ENCODE measurements around the gene DEPDC7. TPM values are rescaled to one million over a fixed set of nuclear protein-coding genes. Genes with fewer than 3 reads are reported as not detected.
"Not testable (repeated sequence)": the region's sequence is repeated elsewhere in the genome, so short reads cannot be mapped to it uniquely, and the experiment has no call there.

Gene DEPDC7
- total RNA-seq, 2 experiments from 2014 or later = 0.86 to 0.90 TPM

- Mint-ChIP-seq H3K4me1 (ENCODE audit: low read depth) (peaks cover 34% of the 10 kb centered on the region), H3K27ac (no peak overlapping the region), H3K4me3 (no peak overlapping the region), H3K36me3 (peaks cover 28% of the 10 kb centered on the region), H3K27me3 (no peaks in the 10 kb centered on the region), H3K9me3 (no peaks in the 10 kb centered on the region)
- no peak for DNase-seq
- ChIA-PET CTCF (interaction anchor here (1.1 to 2.2 kb wide), 4 partner anchors 16 to 82 kb away, joined by 4 to 11 read pairs (median 8); no protein-coding TSS in a partner anchor), POLR2A (interaction anchor here (1.2 to 2.1 kb wide), 3 partner anchors 19 to 117 kb away, joined by 3 to 10 read pairs (median 4); partner anchors contain the start of gene CSTF3)
- intact Hi-C loops (cut with micrococcal nuclease) = loop anchor here (5.0 to 10.0 kb wide), 3 partner anchors 118 to 1198 kb away; partner anchors contain the start of genes CSTF3 and FBXO3
Measured at GRCh38 chr11:33044285-33044756, 28.6 kb downstream of the DEPDC7 start.

DNA sequence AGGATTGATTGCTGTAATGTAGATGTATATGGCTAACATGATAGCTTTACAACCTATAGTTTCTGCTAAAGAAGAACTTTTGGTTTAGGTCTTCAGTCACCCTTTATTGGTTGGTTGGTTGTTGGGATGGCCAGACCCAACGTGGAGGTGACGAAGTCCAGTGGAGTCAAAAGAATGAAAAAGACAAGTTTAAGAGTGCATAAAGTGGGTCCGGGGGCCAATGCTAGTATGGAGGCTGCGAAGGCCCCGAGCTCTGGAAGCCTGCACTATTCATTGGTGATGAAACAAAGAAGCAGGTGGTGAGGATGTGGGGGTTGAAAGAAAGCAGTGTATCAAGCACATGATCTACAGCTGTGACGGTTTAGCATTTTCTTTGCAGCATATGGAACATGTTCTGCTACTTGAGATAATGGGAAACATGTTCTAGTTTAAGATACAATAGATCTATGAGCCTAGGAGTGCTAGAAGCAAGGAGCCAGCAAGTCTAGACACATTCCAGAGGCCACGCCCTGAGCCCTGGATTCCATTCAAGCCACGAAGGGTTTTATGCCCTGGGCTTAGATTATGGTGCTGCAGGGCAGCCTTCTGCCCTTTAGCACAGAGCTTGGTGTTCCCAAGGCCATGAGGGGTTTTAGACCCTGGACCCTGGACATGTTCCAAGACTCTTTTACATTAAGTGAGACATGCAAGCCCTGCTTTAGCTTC is 30.0 kb downstream of the DEPDC7 start:
- no peak for DNase-seq
- Mint-ChIP-seq H3K27me3 (no peaks in the 10 kb centered on the region), H3K36me3 (peaks cover 28% of the 10 kb centered on the region), H3K4me3 (no peak overlapping the region), H3K4me1 (ENCODE audit: low read depth) (peaks cover 27% of the 10 kb centered on the region), H3K27ac (no peak overlapping the region), H3K9me3 (no peaks in the 10 kb centered on the region)
- ChIA-PET POLR2A (no interaction called here), CTCF (interaction anchor here (3.2 kb wide), 1 partner anchor 20 kb away, joined by 9 read pairs; no protein-coding TSS in a partner anchor)
- intact Hi-C loops (cut with micrococcal nuclease) = loop anchor here (10.0 kb wide), 1 partner anchor 729 kb away; the partner anchor contains the start of gene FBXO3

GRCh38 chr11:33048701-33049100 is 33.0 kb downstream of the DEPDC7 start:
- H3K36me3 Mint-ChIP-seq = peaks cover 28% of the 10 kb centered on the region
- H3K9me3 Mint-ChIP-seq; H3K4me1 Mint-ChIP-seq (ENCODE audit: low read depth); POLR2A ChIA-PET; DNase-seq; H3K27me3 Mint-ChIP-seq; H3K27ac Mint-ChIP-seq; H3K4me3 Mint-ChIP-seq: not testable (repeated sequence)
- CTCF ChIA-PET = interaction anchor here (3.2 kb wide), 1 partner anchor 17 kb away, joined by 9 read pairs; no protein-coding TSS in a partner anchor
- intact Hi-C loops (cut with micrococcal nuclease) = loop anchor here (10.0 kb wide), 1 partner anchor 726 kb away; the partner anchor contains the start of gene FBXO3

GRCh38 chr11:33049565-33050408 is 34.1 kb downstream of the DEPDC7 start:
- H3K4me1 Mint-ChIP-seq (ENCODE audit: low read depth); H3K4me3 Mint-ChIP-seq; POLR2A ChIA-PET; H3K27me3 Mint-ChIP-seq; H3K9me3 Mint-ChIP-seq; H3K27ac Mint-ChIP-seq; DNase-seq: not testable (repeated sequence)
- H3K36me3 Mint-ChIP-seq = peaks cover 29% of the 10 kb centered on the region
- CTCF ChIA-PET = interaction anchor here (3.3 kb wide), 1 partner anchor 15 kb away, joined by 10 read pairs; no protein-coding TSS in a partner anchor
- intact Hi-C loops (cut with micrococcal nuclease) = loop anchor here (10.0 kb wide), 1 partner anchor 725 kb away; the partner anchor contains the start of gene FBXO3

GRCh38 chr11:33052231-33052630 is 36.6 kb downstream of the DEPDC7 start:
- DNase-seq = no peak
- ChIA-PET CTCF (interaction anchor here (3.3 kb wide), 1 partner anchor 13 kb away, joined by 10 read pairs; no protein-coding TSS in a partner anchor), POLR2A (interaction anchor here (1.0 kb wide), 1 partner anchor 11 kb away, joined by 3 read pairs; no protein-coding TSS in a partner anchor)
- no peaks in the 10 kb centered on the region for H3K9me3 Mint-ChIP-seq
- intact Hi-C loops (cut with micrococcal nuclease) = no loop called here
- H3K27me3 Mint-ChIP-seq = no peaks in the 10 kb centered on the region
- no peaks in the 10 kb centered on the region for H3K4me1 Mint-ChIP-seq (ENCODE audit: low read depth)
- H3K27ac Mint-ChIP-seq = no peak overlapping the region
- H3K4me3 Mint-ChIP-seq = no peak overlapping the region
- H3K36me3 Mint-ChIP-seq = peaks cover 17% of the 10 kb centered on the region

GRCh38 chr11:33055375-33055774 is 39.7 kb downstream of the DEPDC7 start:
- Mint-ChIP-seq H3K4me3 (no peak overlapping the region), H3K27me3 (no peaks in the 10 kb centered on the region), H3K4me1 (ENCODE audit: low read depth) (no peaks in the 10 kb centered on the region), H3K27ac (no peak overlapping the region), H3K9me3 (no peaks in the 10 kb centered on the region), H3K36me3 (peaks cover 23% of the 10 kb centered on the region)
- POLR2A ChIA-PET = no interaction called here
- intact Hi-C loops (cut with micrococcal nuclease) = no loop called here
- no peak for DNase-seq
- CTCF ChIA-PET = interaction anchor here (0.6 to 1.2 kb wide), 2 partner anchors 9 to 297 kb away, joined by 4 read pairs; no protein-coding TSS in a partner anchor

- peaks cover 26% of the 10 kb centered on the region for H3K36me3 Mint-ChIP-seq
- H3K4me1 Mint-ChIP-seq (ENCODE audit: low read depth) = peaks cover 6% of the 10 kb centered on the region
- intact Hi-C loops (cut with micrococcal nuclease) = no loop called here
- H3K4me3 Mint-ChIP-seq = no peak overlapping the region
- ChIA-PET CTCF (interaction anchor here (0.6 to 1.5 kb wide), 2 partner anchors 8 to 14 kb away, joined by 3 to 5 read pairs; no protein-coding TSS in a partner anchor), POLR2A (no interaction called here)
- no peaks in the 10 kb centered on the region for H3K27me3 Mint-ChIP-seq
- no peak for DNase-seq
- no peak overlapping the region for H3K27ac Mint-ChIP-seq
- H3K9me3 Mint-ChIP-seq = no peaks in the 10 kb centered on the region
Measured at GRCh38 chr11:33057284-33057683, 41.6 kb downstream of the DEPDC7 start.

- no peak for DNase-seq
- CTCF ChIA-PET = no interaction called here
- H3K9me3 Mint-ChIP-seq = no peaks in the 10 kb centered on the region
- no peak overlapping the region for H3K27ac Mint-ChIP-seq
- H3K27me3 Mint-ChIP-seq = no peaks in the 10 kb centered on the region
- intact Hi-C loops (cut with micrococcal nuclease) = loop anchor here (5.0 kb wide), 1 partner anchor 237 kb away; no protein-coding TSS in a partner anchor
- H3K4me3 Mint-ChIP-seq = no peak overlapping the region
- peaks cover 28% of the 10 kb centered on the region for H3K36me3 Mint-ChIP-seq
- POLR2A ChIA-PET = interaction anchor here (1.1 kb wide), 1 partner anchor 16 kb away, joined by 3 read pairs; no protein-coding TSS in a partner anchor
- peaks cover 27% of the 10 kb centered on the region for H3K4me1 Mint-ChIP-seq (ENCODE audit: low read depth)
Measured at GRCh38 chr11:33059331-33060007, 43.8 kb downstream of the DEPDC7 start.

- Mint-ChIP-seq H3K27ac (no peak overlapping the region), H3K4me3 (no peak overlapping the region), H3K9me3 (no peaks in the 10 kb centered on the region), H3K36me3 (peaks cover 29% of the 10 kb centered on the region), H3K27me3 (no peaks in the 10 kb centered on the region), H3K4me1 (ENCODE audit: low read depth) (peaks cover 31% of the 10 kb centered on the region)
- no peak for DNase-seq
- intact Hi-C loops (cut with micrococcal nuclease) = loop anchor here (5.0 kb wide), 1 partner anchor 238 kb away; no protein-coding TSS in a partner anchor
- CTCF ChIA-PET = interaction anchor here (0.8 to 9.4 kb wide), 2 partner anchors 16 to 98 kb away, joined by 4 to 263 read pairs; no protein-coding TSS in a partner anchor
- POLR2A ChIA-PET = interaction anchor here (1.1 to 1.5 kb wide), 2 partner anchors 17 to 168 kb away, joined by 3 to 4 read pairs; no protein-coding TSS in a partner anchor
Measured at GRCh38 chr11:33060271-33060670, 44.6 kb downstream of the DEPDC7 start.

- no peak for DNase-seq
- Mint-ChIP-seq H3K36me3 (peaks cover 32% of the 10 kb centered on the region), H3K4me3 (no peak overlapping the region), H3K4me1 (ENCODE audit: low read depth) (peaks cover 31% of the 10 kb centered on the region), H3K9me3 (no peaks in the 10 kb centered on the region), H3K27me3 (no peaks in the 10 kb centered on the region), H3K27ac (no peak overlapping the region)
- CTCF ChIA-PET = interaction anchor here (1.9 to 9.4 kb wide), 3 partner anchors 18 to 253 kb away, joined by 11 to 263 read pairs (median 31); no protein-coding TSS in a partner anchor
- POLR2A ChIA-PET = interaction anchor here (4.0 kb wide), 1 partner anchor 23 kb away, joined by 18 read pairs; the partner anchor contains the start of gene TCP11L1
- intact Hi-C loops (cut with micrococcal nuclease) = loop anchor here (5.0 kb wide), 1 partner anchor 240 kb away; no protein-coding TSS in a partner anchor
Measured at GRCh38 chr11:33062137-33062536, 46.5 kb downstream of the DEPDC7 start.

Data from activated CD4-positive, alpha-beta memory T cell treated with anti-CD3 and anti-CD28 coated beads for 36 hours (primary cell).